ENCODE results near the gene PDLIM7.

PDLIM7 gene

GRCh38 chr5:177479774-177480173, 17.6 kb downstream of the PDLIM7 start:
- DNase-seq = no peak
- no peaks in the 10 kb centered on the region; the same call in 1 of the 2 replicates for H3K36me3 ChIP-seq
- H3K9me3 ChIP-seq (ENCODE audit: severe bottlenecking) = no peaks in the 10 kb centered on the region
- no peak overlapping the region for H3K27ac ChIP-seq
- no peak for TF ChIP-seq CTCF (IDR thresholded peaks at IDR 0.05; ENCODE audit: low read depth, low read length)
- no peak overlapping the region for H3K4me3 ChIP-seq (ENCODE audit: low read depth, low read length)
- no peaks in the 10 kb centered on the region for H3K27me3 ChIP-seq (ENCODE audit: insufficient read depth, low read depth, severe bottlenecking)

- Histone ChIP-seq H3K36me3 (no peaks in the 10 kb centered on the region; the same call in 1 of the 2 replicates), H3K27ac (no peak overlapping the region), H3K9me3 (ENCODE audit: severe bottlenecking) (no peaks in the 10 kb centered on the region), H3K27me3 (ENCODE audit: insufficient read depth, low read depth, severe bottlenecking) (no peaks in the 10 kb centered on the region), H3K4me3 (ENCODE audit: low read depth, low read length) (no peak overlapping the region)
- DNase-seq = no peak
- no peak for TF ChIP-seq CTCF (IDR thresholded peaks at IDR 0.05; ENCODE audit: low read depth, low read length)
Observed at GRCh38 chr5:177478711-177479646, 18.4 kb downstream of the PDLIM7 start.

DNA sequence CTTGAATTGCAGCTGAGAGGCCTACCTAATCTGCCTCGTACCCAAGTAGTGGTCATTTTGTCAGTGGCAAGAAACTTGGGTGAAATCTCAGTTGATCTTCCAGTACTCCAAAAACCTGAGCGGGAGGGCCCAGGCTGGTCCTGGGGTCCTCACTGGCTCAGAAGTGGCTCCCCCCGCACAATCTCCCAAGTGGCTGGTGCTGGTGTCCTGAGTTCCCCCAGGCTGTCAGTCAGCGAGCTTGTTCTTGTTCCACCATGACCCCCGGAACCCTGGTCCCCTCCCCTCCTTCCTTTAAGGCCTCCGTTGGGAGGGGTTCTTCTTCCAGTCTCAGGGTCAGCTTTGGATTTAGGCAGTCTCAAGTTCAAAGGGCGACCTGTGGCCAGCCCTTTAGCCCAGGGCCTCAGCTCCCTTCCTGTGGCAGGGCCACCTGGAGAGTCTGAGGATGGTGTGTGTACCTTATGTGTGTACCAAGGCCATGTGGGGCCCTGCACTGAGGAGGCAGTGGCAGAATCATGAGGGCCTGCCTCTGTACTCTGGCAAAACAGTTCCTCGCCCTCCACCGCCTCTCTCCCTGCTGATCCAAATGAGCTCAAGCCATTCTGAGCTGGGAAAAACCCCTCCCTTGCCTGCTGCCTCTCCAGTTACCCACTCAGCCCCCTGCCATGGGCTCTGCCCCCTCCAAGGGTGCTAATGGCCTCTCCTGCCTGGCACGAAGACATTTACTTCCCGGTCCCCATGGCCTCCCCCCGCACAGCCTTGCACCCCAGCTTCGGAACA, 19.5 kb downstream of the PDLIM7 start:
- H3K9me3 ChIP-seq (ENCODE audit: severe bottlenecking) = no peaks in the 10 kb centered on the region
- no peaks in the 10 kb centered on the region for H3K27me3 ChIP-seq (ENCODE audit: insufficient read depth, low read depth, severe bottlenecking)
- no peak overlapping the region for H3K27ac ChIP-seq
- no peak for TF ChIP-seq CTCF (IDR thresholded peaks at IDR 0.05; ENCODE audit: low read depth, low read length)
- no peak for DNase-seq
- no peaks in the 10 kb centered on the region for H3K36me3 ChIP-seq
- no peak overlapping the region for H3K4me3 ChIP-seq (ENCODE audit: low read depth, low read length)

- Histone ChIP-seq H3K27me3 (ENCODE audit: insufficient read depth, low read depth, severe bottlenecking) (no peaks in the 10 kb centered on the region), H3K9me3 (ENCODE audit: severe bottlenecking) (no peaks in the 10 kb centered on the region), H3K27ac (no peak overlapping the region), H3K4me3 (ENCODE audit: low read depth, low read length) (no peak overlapping the region), H3K36me3 (peaks cover 6% of the 10 kb centered on the region)
- no peak for TF ChIP-seq CTCF (IDR thresholded peaks at IDR 0.05; ENCODE audit: low read depth, low read length)
- DNase-seq = no peak
Observed at GRCh38 chr5:177476531-177477233, 20.7 kb downstream of the PDLIM7 start.

- Histone ChIP-seq H3K27ac (no peak overlapping the region), H3K9me3 (ENCODE audit: severe bottlenecking) (no peaks in the 10 kb centered on the region), H3K27me3 (ENCODE audit: insufficient read depth, low read depth, severe bottlenecking) (no peaks in the 10 kb centered on the region), H3K4me3 (ENCODE audit: low read depth, low read length) (no peak overlapping the region), H3K36me3 (peaks cover 14% of the 10 kb centered on the region)
- TF ChIP-seq CTCF (IDR thresholded peaks at IDR 0.05; ENCODE audit: low read depth, low read length) = no peak
- DNase-seq = no peak
Observed at GRCh38 chr5:177475563-177476427, 21.6 kb downstream of the PDLIM7 start.
